HG03139 (cell line): ENCODE measurements around the gene ESR2.
"Not testable (repeated sequence)": the region's sequence is repeated elsewhere in the genome, so short reads cannot be mapped to it uniquely, and the experiment has no call there.

Experiments used
- ATAC-seq: cut with Tn5 transposase; IDR thresholded peaks from one replicate; pipeline ENCODE4 v1.9.1; 2021; ENCODE audit not compliant: unreplicated experiment

Gene ESR2

GRCh38 chr14:64293976-64294671 lies at the start of gene ESR2:
ESR2 (minus strand) TSS chr14:64294371; CDS start chr14:64282985, 11,386 bp downstream.
- peak; percentile 27 for ATAC-seq

DNA sequence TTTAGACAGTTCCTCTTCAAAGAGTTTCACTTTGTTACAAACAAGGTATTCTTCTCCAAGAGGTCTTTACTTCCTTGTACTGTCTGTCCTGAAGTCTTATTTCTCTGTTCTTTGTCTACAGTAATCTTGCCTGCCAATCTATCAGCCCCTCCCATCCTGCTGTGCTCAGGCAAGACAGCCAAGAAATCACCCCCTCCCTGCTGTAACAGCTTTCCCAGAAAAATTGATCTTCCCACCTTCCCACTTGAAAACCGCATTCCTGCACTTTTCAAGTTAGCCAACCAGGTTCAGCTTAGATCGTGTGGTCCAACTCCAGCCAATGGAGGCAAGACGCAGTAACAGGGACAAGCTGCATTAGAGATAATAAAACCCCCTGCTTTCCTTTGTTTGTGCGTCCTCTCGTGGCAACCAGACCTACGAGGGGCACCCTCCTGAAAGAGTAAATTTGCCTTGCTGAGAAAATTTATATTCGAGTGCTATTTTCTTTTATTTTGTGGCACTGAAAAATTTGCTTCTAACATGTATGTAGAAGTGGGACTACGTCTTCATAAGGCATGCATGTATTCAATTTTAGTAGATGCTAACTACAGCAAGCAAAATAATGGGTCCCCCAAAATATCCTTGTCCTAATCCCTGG lies 46.5 kb upstream of the ESR2 start:
- no peak for ATAC-seq

GRCh38 chr14:64338616-64339316 lies 44.6 kb upstream of the ESR2 start:
- ATAC-seq = peak; percentile 88

GRCh38 chr14:64337888-64338615 lies 43.9 kb upstream of the ESR2 start:
- peak; percentile 49 for ATAC-seq

GRCh38 chr14:64329149-64329548 lies 35.0 kb upstream of the ESR2 start:
- no peak for ATAC-seq

- ATAC-seq = no peak
Measured at GRCh38 chr14:64326502-64326901, 32.3 kb upstream of the ESR2 start.

DNA sequence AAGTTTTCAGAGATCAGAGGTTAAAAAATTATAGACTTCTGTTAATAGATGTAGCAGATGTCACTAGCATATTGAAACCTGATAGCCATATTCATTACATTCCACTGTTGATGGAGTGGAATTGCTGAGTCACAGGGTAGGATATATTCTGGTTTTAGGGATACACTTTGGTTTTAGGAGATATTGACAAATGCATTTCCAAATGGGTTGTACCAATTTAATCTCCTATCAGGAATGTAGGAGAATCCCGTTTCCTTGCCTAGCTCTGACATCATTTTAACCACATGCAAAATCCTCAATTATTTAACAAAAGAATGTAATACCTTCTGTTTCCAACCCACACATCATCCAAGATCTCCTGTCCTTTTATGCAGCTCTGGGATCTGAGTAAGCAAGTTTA lies 30.7 kb upstream of the ESR2 start:
- no peak for ATAC-seq

DNA sequence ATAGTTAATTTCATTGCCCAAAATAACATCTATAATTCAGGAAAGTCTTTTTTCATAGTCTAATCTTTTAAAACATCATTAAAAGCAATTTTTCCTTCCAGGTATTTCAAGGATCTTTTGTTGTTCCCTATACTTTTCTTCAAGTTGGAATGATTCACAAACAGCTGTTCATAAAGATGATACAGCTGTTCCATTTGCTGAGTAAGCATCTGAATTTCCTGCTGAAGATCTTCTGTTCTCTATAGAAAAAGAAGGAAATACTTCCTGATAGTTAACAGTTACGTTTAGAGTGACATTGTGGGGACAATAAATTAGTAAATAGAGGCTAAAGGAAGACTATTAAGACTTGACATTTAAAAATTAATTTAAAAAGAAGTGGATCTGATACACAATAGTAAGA lies 30.3 kb upstream of the ESR2 start:
- ATAC-seq = no peak

DNA sequence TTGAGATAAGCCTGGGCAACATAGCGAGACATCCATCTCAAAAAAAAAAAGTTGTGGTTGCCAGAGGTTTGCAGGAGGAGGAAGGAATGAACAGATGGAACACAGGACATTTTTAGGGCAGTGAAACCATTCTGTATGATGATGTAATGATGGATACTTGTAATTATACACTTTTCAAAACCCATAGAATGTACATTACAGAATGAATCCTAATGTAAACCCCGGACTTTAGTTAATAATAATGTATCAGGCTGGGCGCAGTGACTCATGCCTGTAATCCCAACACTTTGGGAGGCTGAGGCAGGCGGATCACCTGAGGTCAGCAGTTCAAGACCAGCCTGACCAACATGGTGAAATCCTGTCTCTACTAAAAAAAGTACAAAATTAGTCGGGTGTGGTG lies 26.2 kb upstream of the ESR2 start:
- ATAC-seq = not testable (repeated sequence)

- ATAC-seq = not testable (repeated sequence)
Measured at GRCh38 chr14:64318695-64319094, 24.5 kb upstream of the ESR2 start.

DNA sequence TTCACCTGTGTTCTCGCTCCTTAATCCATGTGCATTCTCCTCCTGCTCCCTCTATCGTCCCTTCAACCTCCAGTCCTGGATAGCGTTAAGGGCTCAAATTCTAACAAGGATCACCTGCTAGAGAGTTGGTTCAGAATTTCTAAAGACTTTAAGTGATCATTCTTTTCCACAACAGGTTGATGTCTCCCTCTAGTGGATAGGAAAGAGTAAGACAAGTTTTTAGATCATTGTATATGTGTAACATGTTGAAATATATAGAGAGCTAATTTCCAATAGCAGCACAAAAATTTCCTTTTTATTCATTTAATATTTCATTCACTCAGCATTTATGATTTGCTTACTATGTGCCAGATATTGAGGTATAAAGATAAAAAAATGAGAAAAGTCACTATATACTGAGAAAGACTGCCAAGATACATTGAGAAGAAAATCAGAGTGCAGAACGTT lies 9.3 kb upstream of the ESR2 start:
- no peak for ATAC-seq

- no peak for ATAC-seq
Measured at GRCh38 chr14:64298773-64299172, 4.6 kb upstream of the ESR2 start.

DNA sequence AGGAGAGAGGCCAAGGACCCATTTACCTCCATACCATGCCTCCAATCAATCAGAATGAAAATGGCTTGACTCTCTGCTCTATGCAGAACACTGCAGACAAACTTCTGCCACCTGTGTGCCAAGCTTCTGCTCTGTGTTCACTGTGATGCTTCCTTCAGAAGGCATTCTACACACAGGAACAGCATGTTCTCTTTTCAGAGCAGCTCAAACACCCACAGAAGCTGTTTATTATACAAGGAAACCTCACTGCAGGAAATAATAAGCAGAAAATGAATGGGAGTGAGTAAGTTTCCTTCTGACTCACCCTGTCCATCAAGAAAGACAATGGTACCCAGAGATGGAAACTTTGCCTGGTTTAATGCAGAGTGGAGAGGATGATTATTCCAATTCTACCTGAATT lies 2.4 kb upstream of the ESR2 start:
- ATAC-seq = no peak

GRCh38 chr14:64294672-64295413 lies 672 bp upstream of the ESR2 start:
- ATAC-seq = peak; percentile 72

DNA sequence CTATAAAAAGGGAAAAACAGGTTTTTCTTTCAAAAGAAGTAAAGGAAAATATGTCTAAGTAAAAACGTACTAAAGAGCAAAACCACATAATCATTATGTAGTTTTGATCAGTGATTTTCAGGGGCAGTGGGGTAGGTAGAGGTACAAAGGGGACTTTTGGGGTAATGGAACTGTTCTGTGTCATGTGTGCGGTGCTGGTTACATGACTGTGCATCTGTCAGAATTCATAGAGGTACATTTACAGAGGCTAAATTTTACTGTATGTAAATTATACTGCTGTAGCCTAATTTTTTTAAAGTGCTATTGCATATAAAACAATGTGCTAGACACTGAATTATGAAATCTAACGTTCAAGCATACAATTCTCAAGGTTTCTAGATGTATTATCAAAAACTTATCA lies 2.0 kb downstream of the ESR2 start:
- ATAC-seq = no peak

DNA sequence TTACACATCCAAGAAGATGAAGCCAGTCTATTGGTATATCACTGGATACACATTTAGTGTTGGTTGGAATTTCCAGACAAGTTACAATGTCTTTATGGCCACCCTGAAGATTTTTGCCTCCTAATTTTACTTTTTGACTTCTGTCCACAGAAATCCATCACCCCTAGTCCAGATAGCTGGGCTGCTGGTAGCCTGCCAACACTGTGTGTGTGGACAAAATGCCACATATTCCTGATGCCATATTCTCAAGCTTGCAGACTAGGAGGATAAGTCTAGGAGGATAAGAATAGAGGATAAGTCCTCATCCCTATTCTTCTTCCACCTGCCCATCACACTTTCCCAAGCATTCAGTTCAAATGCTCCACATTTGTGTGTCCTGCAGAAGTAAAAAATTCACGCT lies 4.6 kb downstream of the ESR2 start:
- ATAC-seq = no peak

GRCh38 chr14:64281805-64282204 lies 12.4 kb downstream of the ESR2 start:
- no peak for ATAC-seq

GRCh38 chr14:64279704-64280668 lies 14.2 kb downstream of the ESR2 start:
- no peak for ATAC-seq

DNA sequence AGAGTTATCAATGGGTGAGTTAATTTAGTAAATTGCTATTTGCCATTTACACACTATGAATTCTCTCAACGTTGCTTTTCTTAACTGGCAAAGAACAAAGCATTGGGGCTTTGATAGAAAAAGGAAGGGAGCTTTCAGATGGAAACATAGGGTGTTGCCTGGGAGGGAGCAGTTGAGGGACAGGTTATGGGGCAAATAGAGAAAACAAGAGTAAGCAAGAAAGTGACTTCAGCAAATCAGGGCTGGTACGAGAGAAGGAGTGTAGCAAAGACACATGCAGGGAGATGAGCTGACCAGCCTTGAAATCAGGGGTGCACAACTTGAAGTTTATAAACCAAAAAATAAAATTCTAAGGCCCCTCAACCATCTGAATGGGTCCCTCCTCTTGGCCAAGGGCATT lies 15.7 kb downstream of the ESR2 start:
- ATAC-seq = no peak

GRCh38 chr14:64272019-64272418 lies 22.2 kb downstream of the ESR2 start:
- ATAC-seq = no peak
